ENCODE results near the gene TMEM38A.
A peak's percentile ranks its signal among the peaks of the same experiment; 100 is the strongest.

The TMEM38A gene

GRCh38 chr19:16660763-16661479, at the start of gene TMEM38A (continued):
- TF ChIP-seq ZFHX2 (tag by site-specific recombination; conservative IDR thresholded peaks at IDR 0.05) (peak; percentile 81), KLF8 (tag by site-specific recombination; IDR thresholded peaks at IDR 0.05) (peak; percentile 13; the same call in 1 of the 2 replicates), ZNF488 (tag by site-specific recombination; IDR thresholded peaks at IDR 0.05) (no peak), ZNF354C (tag by site-specific recombination; IDR thresholded peaks at IDR 0.05; ENCODE audit: borderline replicate concordance, low read depth) (no peak), ZNF133 (tag by site-specific recombination; IDR thresholded peaks at IDR 0.05) (no peak), ZBTB8A (tag by site-specific recombination; IDR thresholded peaks at IDR 0.05) (peak; percentile 79), ZNF274 (IDR thresholded peaks at IDR 0.05; ENCODE audit: low read length) (no peak), ZNF274 (tag by site-specific recombination; IDR thresholded peaks at IDR 0.05; ENCODE audit: borderline replicate concordance) (no peak), ZNF585B (tag by site-specific recombination; IDR thresholded peaks at IDR 0.05) (no peak), KLF1 (tag by site-specific recombination; IDR thresholded peaks at IDR 0.05) (peak; percentile 80), ZNF677 (tag by site-specific recombination; IDR thresholded peaks at IDR 0.05) (peak; percentile 15; the same call in 1 of the 2 replicates), PATZ1 (tag by site-specific recombination; IDR thresholded peaks at IDR 0.05) (no peak), ZNF404 (tag by site-specific recombination; IDR thresholded peaks at IDR 0.05) (no peak), ELK4 (IDR thresholded peaks at IDR 0.05; ENCODE audit: borderline replicate concordance, low read depth, low read length) (no peak), PRDM4 (tag by site-specific recombination; IDR thresholded peaks at IDR 0.05) (no peak), ZNF26 (tag by site-specific recombination; IDR thresholded peaks at IDR 0.05) (no peak), ZNF654 (tag by site-specific recombination; IDR thresholded peaks at IDR 0.05; ENCODE audit: low read depth) (no peak), ZNF398 (tag by site-specific recombination; IDR thresholded peaks at IDR 0.05) (no peak), ZNF518A (tag by site-specific recombination; conservative IDR thresholded peaks at IDR 0.05; ENCODE audit: low read depth) (no peak), ZNF37A (tag by site-specific recombination; IDR thresholded peaks at IDR 0.05) (no peak), SALL2 (tag by site-specific recombination; IDR thresholded peaks at IDR 0.05; ENCODE audit: borderline replicate concordance) (no peak), ZNF530 (tag by site-specific recombination; IDR thresholded peaks at IDR 0.05; ENCODE audit: low read depth) (no peak), ZBTB17 (tag by site-specific recombination; IDR thresholded peaks at IDR 0.05) (no peak), MZF1 (tag by site-specific recombination; IDR thresholded peaks at IDR 0.05; ENCODE audit: borderline replicate concordance) (no peak)

Data from HEK293 (cell line).